SKM-1 (cell line): Measurements from ENCODE around the gene STING1.
"Not testable (repeated sequence)": the region's sequence is repeated elsewhere in the genome, so short reads cannot be mapped to it uniquely, and the experiment has no call there.

Experiments
- DNase-seq: peaks from one replicate; lab custom pipeline; 2025; ENCODE audit not compliant: unreplicated experiment; lab: John Stamatoyannopoulos, UW

The STING1 gene

GRCh38 chr5:139482050-139482889, at the start of gene STING1:
STING1 (minus strand) TSS chr5:139482758; CDS start chr5:139481704, 1,054 bp downstream.
- peak; percentile 88 for DNase-seq

GRCh38 chr5:139531772-139532169, 49.2 kb upstream of the STING1 start:
- DNase-seq = no peak

GRCh38 chr5:139530079-139530478, 47.5 kb upstream of the STING1 start:
- DNase-seq = not testable (repeated sequence)

GRCh38 chr5:139528695-139529094, 46.1 kb upstream of the STING1 start:
- DNase-seq = not testable (repeated sequence)

GRCh38 chr5:139527896-139528467, 45.4 kb upstream of the STING1 start:
- not testable (repeated sequence) for DNase-seq

- not testable (repeated sequence) for DNase-seq
Observed at GRCh38 chr5:139527090-139527470, 44.5 kb upstream of the STING1 start.

- not testable (repeated sequence) for DNase-seq
Observed at GRCh38 chr5:139526309-139527089, 43.9 kb upstream of the STING1 start.

GRCh38 chr5:139525586-139526308, 43.2 kb upstream of the STING1 start:
- not testable (repeated sequence) for DNase-seq

GRCh38 chr5:139524940-139525585, 42.5 kb upstream of the STING1 start:
- DNase-seq = no peak

GRCh38 chr5:139524446-139524845, 41.9 kb upstream of the STING1 start:
- DNase-seq = no peak

GRCh38 chr5:139523635-139524445, 41.3 kb upstream of the STING1 start:
- no peak for DNase-seq

- peak; percentile 69 for DNase-seq
Observed at GRCh38 chr5:139517683-139518564, 35.4 kb upstream of the STING1 start.

GRCh38 chr5:139514486-139514856, 31.9 kb upstream of the STING1 start:
- no peak for DNase-seq

- DNase-seq = no peak
Observed at GRCh38 chr5:139513852-139514485, 31.4 kb upstream of the STING1 start.

GRCh38 chr5:139513434-139513833, 30.9 kb upstream of the STING1 start:
- peak; percentile 77 for DNase-seq

GRCh38 chr5:139512786-139513390, 30.3 kb upstream of the STING1 start:
- DNase-seq = no peak

GRCh38 chr5:139504722-139505121, 22.2 kb upstream of the STING1 start:
- not testable (repeated sequence) for DNase-seq

- DNase-seq = not testable (repeated sequence)
Observed at GRCh38 chr5:139503879-139504278, 21.3 kb upstream of the STING1 start.
